Gastrocnemius medialis (tissue), 4 donors: Measurements from ENCODE around the gene BAMBI.

Source experiments
- CTCF ChIP-seq, 5 experiments: fragments of 450-650 bp in 3 of 5; fragments of 200-600 bp in 2 of 5; sonication (generic) in 2 of 5; IDR thresholded peaks in 4 of 5; conservative IDR thresholded peaks in 1 of 5; 1 replicate in 4 of 5; 2 replicates in 1 of 5; pipeline ENCODE4 v1.5.1; 2016 to 2019; ENCODE audit warnings: antibody characterized with exemption in 5 of 5, mild to moderate bottlenecking in 3 of 5, moderate library complexity in 3 of 5
- POLR2A ChIP-seq, 2 donors: fragments of 450-650 bp; IDR thresholded peaks; one replicate each; pipeline ENCODE4 v1.6.1; 2017; ENCODE audit warnings: antibody characterized with exemption in 2 of 2, mild to moderate bottlenecking in 2 of 2, moderate library complexity in 2 of 2

- no peak for TF ChIP-seq CTCF (IDR thresholded peaks at IDR 0.05 in 4 of 5, conservative IDR thresholded peaks at IDR 0.05 in 1 of 5)
- no peak for TF ChIP-seq POLR2A (IDR thresholded peaks at IDR 0.05)
Observed at GRCh38 chr10:28644647-28645046, 32.7 kb upstream of the BAMBI start.
